Calu3 (cell line): ENCODE data around the gene SIDT2. TPM values are rescaled to one million over a fixed set of nuclear protein-coding genes. Genes with fewer than 3 reads are reported as not detected.

Experiments
- BruUV-seq: library from RNA; stranded (reverse); fragments of 400-500 nt; replicated peaks from 2 replicates; lab custom pipeline; 2021; lab: Mats Ljungman, UMichigan
- CTCF ChIA-PET: fragments of 300-600 bp; sonication (Branson Sonifier 250); formaldehyde crosslinking; loops from one replicate; lab custom pipeline; 2022; ENCODE audit warnings: antibody characterized with exemption; lab: Charles Lee
- DNase-seq: peaks from one replicate; pipeline ENCODE4 v3.0.0; 2022
- H3K27ac Mint-ChIP-seq: one replicate; pipeline ENCODE4 v1.8.0; 2022; ENCODE audit warnings: mixed read lengths; ENCODE audit not compliant: unreplicated experiment
- H3K27me3 Mint-ChIP-seq: one replicate; pipeline ENCODE4 v1.8.0; 2022; ENCODE audit warnings: mixed read lengths; ENCODE audit not compliant: unreplicated experiment
- H3K36me3 Mint-ChIP-seq: one replicate; pipeline ENCODE4 v1.8.0; 2022; ENCODE audit warnings: mild to moderate bottlenecking, moderate library complexity, mixed read lengths; ENCODE audit not compliant: insufficient read depth, unreplicated experiment
- H3K4me1 Mint-ChIP-seq: one replicate; pipeline ENCODE4 v1.8.0; 2022; ENCODE audit warnings: mild to moderate bottlenecking, low read depth, mixed read lengths; ENCODE audit not compliant: unreplicated experiment
- H3K4me3 Mint-ChIP-seq: one replicate; pipeline ENCODE4 v1.8.0; 2022; ENCODE audit warnings: mild to moderate bottlenecking, low read depth, moderate library complexity, mixed read lengths; ENCODE audit not compliant: unreplicated experiment
- H3K9me3 Mint-ChIP-seq: one replicate; pipeline ENCODE4 v1.8.0; 2022; ENCODE audit warnings: low read depth, mixed read lengths; ENCODE audit not compliant: unreplicated experiment
- CTCF ChIP-seq: fragments of 200-600 bp; IDR thresholded peaks from one replicate; pipeline ENCODE4 v1.8.0; 2022; ENCODE audit warnings: antibody characterized with exemption; ENCODE audit not compliant: unreplicated experiment
- intact Hi-C: fragments of 100-400 bp; cut with micrococcal nuclease; formaldehyde crosslinking; loops from one replicate; pipeline ENCODE4 v1.10.0; 2022; ENCODE audit not compliant: unreplicated experiment
- total RNA-seq: library from RNA; stranded (reverse); gene quantifications from 2 replicates; pipeline ENCODE4 v1.2.3, GENCODE V29; 2022

The SIDT2 gene
- total RNA-seq, 1 experiment from 2014 or later, result 15.4 TPM

GRCh38 chr11:117201658-117202305 lies 23.2 kb downstream of the SIDT2 start:
- no peak for DNase-seq
- Mint-ChIP-seq H3K36me3 (peaks cover 14% of the 10 kb centered on the region), H3K4me3 (no peak overlapping the region), H3K9me3 (no peaks in the 10 kb centered on the region), H3K4me1 (no peaks in the 10 kb centered on the region), H3K27me3 (no peaks in the 10 kb centered on the region), H3K27ac (no peak overlapping the region)
- intact Hi-C loops, result no loop called here
- BruUV-seq, result no TSS peak
- no peak for TF ChIP-seq CTCF
- CTCF ChIA-PET, result no interaction called here

DNA sequence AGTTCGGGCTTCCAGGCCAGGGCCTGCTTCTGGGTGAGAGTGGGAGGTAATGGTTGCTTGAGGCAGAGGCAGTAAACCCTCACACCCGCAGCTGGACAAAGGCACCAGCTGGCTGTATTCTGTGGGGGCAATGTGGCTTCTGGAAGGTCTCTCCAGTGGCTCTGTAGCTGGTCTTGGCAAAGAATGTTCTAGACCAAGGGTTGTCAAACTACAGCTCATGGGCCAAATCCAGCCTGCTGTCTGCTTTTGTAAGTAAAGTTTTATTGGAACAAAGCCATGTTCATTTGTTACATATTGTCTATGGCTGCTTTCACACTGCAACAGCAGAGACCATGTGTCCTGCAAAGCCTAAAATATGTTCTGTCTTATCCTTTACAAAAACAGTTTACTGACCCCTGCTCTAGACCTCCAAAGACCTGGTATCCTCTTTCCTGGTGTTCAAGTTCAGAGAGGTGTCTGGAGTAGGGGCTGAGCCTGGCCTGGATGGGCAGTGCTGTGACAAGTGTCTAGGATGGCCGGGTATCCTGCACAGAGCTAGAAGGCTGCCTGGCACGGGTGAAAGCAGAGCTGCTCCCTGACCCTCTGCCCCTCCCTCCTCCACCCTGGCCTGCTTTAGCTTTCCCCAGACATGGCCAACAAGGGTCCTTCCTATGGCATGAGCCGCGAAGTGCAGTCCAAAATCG lies 24.0 kb downstream of the SIDT2 start:
- DNase-seq, result no peak

GRCh38 chr11:117203069-117203407 lies 24.5 kb downstream of the SIDT2 start:
- peaks cover 14% of the 10 kb centered on the region for H3K36me3 Mint-ChIP-seq
- CTCF ChIA-PET, result no interaction called here

More for the DNA sequence above, 24.0 kb downstream of the SIDT2 start:
- Mint-ChIP-seq H3K27me3 (no peaks in the 10 kb centered on the region), H3K36me3 (peaks cover 14% of the 10 kb centered on the region), H3K4me1 (no peaks in the 10 kb centered on the region), H3K27ac (no peak overlapping the region), H3K4me3 (no peak overlapping the region), H3K9me3 (no peaks in the 10 kb centered on the region)
- TF ChIP-seq CTCF, result no peak
- CTCF ChIA-PET, result no interaction called here
- no TSS peak for BruUV-seq
- intact Hi-C loops, result no loop called here

More at GRCh38 chr11:117203069-117203407, 24.5 kb downstream of the SIDT2 start:
- intact Hi-C loops, result no loop called here
- no peak for TF ChIP-seq CTCF
- Mint-ChIP-seq H3K4me1 (no peaks in the 10 kb centered on the region), H3K4me3 (no peak overlapping the region), H3K9me3 (no peaks in the 10 kb centered on the region), H3K27ac (no peak overlapping the region), H3K27me3 (no peaks in the 10 kb centered on the region)
- no peak for DNase-seq
- no TSS peak for BruUV-seq
